HG03139 (cell line): ENCODE measurements around the gene DELE1.
A peak's percentile ranks its signal among the peaks of the same experiment; 100 is the strongest.

Experiments
- ATAC-seq: cut with Tn5 transposase; IDR thresholded peaks from one replicate; pipeline ENCODE4 v1.9.1; 2021; ENCODE audit not compliant: unreplicated experiment

DELE1 gene

DNA sequence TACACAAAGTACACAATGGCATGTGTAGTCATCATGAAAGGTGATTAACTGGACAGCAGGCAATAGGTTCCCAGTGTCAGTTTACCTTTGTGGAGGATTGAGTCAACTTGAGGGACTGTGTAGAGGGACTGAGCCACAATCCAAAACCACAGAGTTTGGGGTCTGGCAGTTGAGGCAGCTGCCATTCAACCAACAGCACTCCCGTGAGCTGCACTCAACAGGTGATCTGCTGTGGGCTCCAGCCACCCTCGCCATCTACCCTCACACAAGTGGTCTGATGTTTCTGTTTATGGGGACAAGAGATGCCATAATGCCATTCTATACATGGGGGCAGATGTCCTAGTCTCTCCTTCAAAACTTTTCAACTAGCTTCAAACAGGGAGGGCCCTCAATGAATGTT, 2.9 kb upstream of the DELE1 start:
- ATAC-seq: no peak

DNA sequence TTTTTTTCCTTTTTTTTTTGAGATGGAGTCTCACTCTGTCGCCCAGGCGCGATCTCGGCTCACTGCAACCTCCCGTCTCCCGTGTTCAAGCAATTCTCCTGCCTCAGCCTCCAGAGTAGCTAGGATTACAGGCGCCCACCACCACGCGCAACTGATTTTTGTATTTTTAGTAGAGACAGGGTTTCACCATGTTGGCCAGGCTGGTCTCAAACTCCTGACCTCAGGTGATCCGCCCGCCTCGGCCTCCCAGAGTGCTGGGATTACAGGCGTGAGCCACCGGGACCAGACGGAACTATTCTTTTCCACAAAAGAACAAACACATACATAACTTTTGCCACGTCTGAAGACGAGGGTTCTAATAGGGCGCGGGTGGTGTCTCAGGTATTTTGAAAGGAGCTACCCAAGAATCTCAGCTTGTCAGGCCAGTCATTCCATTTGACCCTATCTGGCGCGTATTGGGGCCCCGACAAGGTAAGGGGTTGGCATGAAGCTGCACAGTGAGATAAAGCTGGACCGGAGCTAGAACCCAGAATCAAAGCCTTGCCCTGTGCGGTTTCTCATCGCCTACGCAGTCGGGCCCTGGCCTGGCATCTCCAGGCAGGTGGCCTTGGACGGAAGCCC, 734 bp upstream of the DELE1 start:
- peak; percentile 2 for ATAC-seq

DNA sequence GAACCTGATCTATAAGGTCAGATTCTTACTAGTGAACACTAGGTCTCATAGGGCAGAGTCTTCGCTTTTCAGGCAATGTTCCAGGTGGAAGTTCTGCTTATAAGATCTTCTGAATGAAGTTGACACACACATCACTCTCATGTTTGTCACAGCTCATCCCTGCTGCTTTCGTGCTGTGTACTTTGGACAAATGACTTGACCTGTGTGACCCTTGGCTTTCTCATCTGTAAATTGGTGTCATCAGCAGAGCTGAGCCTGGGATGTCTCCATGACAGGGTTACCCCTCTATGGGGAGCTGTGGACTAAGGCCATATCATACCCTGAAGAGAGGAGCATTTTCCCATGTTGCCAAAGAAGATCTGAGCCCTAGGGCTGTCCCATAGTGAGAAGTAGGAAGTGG, 2.8 kb downstream of the DELE1 start:
- no peak for ATAC-seq

DNA sequence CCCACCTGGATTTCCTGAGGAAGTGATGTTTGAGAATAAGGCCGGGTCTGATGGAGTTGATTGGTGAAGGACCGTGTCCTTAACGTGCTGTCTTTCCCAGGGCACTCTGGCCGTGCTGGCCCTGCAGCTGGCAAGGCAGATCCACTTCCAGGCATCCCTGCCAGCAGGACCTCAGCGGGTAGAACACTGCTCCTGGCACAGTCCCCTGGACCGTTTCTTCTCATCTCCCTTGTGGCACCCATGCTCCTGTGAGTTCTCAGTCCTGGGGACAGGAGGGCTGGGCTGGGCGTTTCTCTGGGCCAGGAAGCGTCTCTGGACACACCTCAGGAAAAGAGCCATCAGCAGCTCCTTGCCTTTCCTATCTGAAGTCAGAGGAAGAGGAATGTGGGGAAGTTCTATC, 4.4 kb downstream of the DELE1 start:
- ATAC-seq: no peak

DNA sequence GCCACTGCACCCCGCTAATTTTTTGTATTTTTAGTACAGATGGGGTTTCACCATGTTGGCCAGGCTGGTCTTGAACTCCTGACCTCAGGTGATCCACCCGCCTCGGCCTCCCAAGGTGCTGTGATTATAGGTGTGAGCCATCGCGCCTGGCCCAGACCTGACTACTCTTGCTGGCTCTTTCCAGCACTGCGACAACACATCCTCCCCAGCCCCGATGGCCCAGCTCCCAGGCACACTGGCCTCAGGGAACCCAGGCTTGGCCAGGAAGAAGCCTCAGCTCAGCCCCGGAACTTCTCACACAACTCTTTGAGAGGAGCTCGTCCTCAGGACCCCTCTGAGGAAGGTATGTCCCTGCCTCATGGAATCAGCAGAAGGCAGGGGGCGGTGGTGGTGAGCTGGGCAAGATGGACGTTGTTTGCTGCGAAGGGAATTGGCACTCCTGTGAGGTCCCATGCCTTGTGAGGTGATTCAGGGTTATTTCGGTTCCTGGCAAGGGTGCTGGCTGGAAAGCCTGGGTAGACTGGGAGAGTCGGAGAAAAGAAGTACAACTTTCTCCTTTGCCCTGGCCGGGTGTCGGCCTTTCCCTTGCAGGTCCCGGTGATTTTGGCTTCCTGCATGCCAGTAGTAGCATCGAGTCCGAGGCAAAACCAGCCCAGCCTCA, 5.9 kb downstream of the DELE1 start:
- ATAC-seq: no peak

DNA sequence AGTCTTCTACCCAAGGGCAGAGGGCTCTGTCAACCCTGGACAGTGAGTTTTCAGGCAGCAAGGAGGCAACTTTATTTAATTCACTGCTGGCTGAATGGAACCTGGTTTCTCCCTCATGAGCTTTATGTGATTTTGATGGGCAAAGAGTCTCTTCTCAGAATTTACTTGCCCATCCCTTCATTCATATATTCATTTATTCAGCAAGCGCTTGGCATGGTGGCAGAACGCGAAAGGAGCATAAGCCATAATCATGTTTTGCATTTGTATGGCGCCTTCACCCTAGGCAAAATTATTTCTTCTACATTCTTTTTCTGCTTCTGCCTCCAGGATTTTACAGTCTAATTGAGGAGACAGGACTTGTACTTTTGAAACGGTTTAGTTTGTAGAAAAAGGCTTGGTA, 8.0 kb downstream of the DELE1 start:
- ATAC-seq: no peak

DNA sequence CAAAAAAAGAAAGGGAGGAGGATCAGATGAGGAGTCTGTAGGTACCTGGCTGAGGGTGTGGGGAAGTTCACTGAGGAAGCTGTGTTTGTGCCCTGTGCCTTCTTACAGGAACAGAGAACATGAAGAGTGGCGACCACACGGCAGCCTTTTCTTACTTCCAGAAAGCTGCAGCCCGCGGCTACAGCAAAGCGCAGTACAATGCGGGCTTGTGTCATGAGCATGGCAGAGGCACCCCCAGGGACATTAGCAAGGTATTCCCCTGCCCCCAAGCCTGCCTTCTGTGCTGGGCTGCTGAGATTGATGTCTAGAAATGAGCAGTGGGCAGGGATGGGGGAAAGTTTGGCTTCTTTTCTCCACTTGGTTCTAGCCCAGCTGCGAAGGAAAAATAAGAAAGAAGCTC, 9.5 kb downstream of the DELE1 start:
- ATAC-seq: no peak

DNA sequence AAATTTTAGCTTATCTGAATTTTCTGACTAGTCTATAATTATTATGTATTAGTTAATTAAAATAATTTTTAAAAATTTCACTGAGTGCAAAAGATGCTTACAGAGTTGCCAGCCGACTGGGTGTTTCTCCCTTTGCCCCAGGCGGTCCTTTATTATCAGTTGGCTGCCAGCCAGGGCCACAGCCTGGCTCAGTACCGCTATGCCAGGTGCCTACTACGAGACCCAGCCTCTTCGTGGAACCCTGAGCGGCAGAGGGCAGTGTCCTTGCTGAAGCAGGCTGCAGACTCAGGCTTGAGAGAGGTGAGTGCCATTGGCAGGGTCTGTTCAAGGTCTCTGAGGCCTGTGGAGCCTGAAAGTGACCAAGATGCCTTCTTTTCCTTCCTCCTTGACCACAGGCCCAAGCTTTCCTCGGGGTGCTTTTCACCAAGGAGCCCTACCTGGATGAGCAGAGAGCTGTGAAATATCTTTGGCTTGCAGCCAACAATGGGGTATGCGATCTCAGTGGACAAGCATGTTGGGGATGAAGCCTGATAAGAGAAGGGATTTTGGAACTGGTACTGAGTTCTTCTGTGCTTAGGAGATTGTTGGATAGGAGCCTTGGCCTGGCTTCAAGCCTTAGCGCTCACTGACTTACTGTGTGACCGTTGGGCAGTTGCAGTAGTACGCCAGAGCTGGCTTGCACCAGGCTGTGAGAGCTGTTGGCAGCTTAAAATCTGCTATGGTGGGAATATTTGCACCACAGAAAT, 10.6 kb downstream of the DELE1 start:
- no peak for ATAC-seq

DNA sequence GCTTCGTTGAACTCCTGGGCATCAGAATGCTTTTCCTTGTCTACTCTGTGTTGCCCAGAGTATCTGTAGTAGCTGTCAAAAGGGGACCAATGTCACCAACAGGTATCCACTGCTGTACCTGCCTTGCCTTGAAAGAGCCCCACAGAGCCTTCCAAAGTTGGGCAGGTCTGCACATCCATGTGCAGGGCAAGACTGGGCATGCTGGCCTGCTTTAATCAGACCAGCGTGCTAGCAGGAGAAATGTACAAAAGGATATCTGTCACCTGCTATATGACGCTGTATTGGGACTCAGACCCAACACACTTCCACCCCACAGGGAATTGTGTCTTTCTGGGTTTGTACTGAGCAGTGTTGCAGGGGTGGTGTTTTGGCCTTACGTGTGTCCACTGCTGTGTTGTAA, 11.9 kb downstream of the DELE1 start:
- no peak for ATAC-seq

DNA sequence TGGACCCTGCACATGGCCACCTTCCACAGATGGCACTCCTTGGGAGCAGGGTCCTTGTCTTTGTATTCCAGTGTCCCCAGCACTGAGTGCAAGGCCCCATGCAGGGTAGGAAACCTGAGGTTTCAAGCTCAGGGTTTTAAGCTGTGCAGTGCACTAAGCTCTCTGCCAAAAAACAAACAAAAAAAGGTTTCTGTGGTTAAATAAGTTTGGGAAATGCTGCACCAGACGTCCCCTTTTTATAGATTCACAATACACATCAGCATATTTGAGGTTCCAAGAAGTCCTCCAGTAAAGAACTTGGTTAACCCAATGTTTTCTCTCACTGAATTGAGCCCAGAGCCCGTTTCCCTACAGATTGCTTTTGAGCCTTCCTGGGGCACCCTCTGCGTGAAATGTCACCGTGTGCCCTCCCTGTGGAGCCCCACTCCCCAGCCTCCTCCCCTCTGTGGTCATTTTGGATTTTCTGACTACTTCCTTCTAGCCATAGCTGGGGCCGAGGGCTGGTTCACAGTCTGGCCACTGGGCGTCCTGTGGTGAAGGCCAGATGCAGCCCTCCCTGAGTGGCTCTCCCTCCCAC, 17.1 kb downstream of the DELE1 start:
- ATAC-seq: no peak

DNA sequence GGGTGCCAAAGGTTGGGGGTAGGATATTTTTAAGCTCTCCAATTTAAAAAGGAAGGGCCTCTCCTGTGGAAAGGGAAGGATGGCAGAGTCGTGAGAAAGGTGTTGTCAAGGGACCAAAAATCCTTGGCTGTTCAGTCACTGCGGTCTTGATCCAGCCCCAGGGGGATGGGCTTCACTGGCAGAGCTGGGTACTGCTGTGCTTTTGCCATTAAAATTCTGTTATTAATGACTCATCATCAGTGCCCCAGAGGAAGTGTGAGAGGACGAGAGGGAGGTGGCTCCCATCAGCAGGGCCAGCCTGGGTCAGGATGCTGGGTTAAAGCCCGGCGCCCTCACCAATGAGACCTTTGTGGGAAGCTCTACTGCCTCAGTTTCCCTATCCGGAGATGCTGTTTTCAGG, 17.6 kb downstream of the DELE1 start:
- ATAC-seq: no peak

DNA sequence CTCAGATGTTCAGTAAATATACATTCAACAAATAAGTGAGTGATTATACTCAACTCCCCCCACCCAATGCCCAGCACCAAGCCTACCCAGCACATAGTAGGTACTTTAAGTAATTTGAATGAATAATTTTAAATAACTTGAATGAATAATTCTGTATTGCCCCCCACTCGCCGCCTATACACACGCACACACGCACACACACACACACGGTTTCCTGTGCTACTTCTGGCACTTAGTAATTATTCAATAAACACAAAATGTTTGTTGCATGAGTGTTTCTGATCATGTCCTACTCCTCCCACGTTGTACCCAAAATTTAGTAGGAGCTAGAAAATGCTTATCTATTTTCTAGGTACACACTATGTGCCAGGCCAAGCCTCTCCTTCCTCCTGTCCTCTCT, 18.1 kb downstream of the DELE1 start:
- ATAC-seq: no peak

DNA sequence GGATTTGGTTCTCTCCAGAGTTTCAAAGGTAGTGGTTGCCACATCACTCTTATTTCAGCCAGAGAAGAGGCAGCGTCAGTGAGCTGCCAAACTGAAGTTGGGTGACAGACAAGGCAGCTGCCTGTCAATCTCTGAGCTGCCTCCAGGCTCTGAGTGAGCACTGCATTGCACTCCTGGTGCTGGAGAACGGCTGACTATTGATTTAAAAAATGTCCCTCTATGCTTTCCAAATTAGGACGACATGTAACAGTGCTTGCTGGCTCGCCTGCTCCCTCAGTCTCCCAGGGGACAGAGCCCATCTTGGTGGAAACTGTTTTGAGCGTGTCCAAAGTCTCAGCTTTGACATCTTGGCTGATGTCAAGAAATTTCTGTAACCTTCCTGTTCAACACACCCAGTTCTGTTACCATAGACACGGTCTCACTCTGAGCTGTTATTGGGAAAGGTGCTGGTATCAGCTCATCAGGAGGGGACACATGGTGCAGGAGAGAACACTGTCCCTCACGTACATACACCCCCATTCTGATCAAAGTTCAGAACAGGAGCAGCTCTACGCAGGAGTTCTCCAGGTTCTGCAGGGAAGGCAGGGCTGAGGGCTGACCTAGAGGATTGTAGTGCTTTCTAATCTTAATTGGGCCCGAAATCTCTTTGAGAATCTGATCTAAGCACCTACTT, 18.6 kb downstream of the DELE1 start:
- no peak for ATAC-seq

DNA sequence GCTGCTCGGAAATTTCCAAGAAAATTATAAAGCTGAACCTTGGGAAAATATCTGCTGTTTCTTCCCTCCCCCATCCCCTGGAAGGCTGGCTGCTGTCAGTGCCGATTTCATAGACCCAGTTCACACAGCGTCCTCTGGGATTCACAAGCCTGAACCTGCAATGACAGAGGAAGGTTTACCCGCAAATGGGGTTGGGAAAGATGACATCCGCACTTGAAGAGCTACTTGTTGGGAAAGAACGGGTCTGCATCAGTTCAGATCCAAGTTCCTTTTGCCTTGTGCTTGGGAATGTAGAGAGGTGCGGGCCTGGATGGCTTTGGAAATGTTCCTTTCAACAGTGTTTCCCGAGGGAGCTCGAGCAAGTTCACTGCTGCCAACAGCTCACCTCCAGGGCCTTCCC, 20.4 kb downstream of the DELE1 start:
- no peak for ATAC-seq

DNA sequence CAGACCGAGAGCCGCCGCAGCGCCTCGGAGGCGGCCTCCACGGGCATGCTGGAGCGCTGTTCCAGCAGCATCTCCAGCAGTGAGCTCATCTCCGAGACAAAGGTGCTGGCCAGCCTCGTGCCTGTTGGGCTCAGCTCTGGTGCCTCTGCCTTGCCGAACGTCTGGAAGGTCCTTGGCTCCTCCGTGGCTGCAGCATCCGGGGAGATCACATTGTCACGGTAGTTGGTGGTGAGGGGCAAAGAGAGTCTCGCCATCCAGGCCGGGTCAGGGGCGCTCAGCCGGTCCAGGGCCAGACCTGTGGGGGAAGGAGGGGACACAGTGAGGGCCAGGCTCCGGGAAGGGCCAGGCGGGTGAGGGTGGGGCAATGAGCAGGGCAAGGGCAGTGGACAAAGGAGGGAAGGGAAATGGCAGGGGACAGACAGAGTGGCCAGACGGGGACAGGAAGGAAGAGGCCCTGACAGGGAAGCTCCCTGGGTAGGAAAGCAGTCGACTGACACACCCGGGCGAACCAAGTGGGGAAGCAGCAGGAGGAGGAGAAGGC, 21.9 kb downstream of the DELE1 start:
- no peak for ATAC-seq

DNA sequence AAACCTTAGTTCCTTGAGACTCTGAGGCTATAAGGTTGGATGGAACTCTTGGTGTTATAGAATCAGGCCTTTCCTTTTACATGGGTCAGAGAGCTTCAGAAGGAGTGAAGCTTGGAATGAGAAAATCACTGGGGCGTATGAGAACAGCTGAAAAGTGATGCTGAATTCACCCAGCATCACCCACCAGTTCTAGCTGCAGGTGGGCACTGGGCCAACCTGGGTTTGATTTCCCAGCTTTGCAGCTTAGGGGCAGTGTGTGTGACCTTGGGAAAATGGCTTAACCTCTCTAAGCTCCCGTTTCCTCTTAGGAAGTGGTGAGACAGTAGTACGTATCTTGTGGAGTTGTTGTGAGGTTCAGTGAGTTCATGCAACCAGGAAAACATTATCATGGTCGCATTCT, 23.6 kb downstream of the DELE1 start:
- ATAC-seq: no peak

DNA sequence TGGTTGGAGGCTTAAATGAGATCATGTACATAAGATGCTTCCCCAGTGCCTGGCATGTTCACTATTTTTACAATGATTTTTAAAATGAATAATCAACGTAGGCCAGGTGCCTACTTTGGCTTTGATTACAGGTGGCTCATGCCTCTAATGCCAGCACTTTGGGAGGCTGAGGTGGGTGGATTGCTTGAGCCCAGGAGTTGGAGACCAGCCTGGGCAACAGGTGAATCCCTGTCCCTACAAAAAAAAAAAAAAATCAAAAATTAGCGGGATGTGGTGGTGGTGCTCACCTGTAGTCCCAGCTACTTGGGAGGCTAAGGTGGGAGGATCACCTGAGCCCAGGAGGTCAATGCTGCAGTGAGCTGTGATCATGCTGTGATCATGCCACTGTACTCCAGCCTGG, 25.1 kb downstream of the DELE1 start:
- no peak for ATAC-seq

DNA sequence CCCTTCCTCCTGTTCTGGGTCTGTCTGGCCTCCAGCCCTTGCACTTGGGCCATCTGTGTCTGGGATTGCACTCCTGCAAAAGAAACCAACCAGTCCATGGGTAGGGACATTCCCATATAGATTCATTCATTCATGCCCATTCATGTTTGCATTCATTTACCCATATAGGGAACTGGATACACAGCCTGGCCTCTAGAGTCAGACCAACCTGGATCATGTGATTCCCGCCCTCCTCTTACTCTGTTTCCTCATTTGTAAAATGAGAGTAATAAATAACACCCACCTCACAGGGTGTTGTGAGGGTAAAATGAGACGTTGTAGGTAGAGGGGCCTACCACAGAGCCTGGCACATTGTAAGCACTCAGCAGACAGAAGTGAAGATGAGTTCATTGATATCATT, 25.8 kb downstream of the DELE1 start:
- no peak for ATAC-seq

DNA sequence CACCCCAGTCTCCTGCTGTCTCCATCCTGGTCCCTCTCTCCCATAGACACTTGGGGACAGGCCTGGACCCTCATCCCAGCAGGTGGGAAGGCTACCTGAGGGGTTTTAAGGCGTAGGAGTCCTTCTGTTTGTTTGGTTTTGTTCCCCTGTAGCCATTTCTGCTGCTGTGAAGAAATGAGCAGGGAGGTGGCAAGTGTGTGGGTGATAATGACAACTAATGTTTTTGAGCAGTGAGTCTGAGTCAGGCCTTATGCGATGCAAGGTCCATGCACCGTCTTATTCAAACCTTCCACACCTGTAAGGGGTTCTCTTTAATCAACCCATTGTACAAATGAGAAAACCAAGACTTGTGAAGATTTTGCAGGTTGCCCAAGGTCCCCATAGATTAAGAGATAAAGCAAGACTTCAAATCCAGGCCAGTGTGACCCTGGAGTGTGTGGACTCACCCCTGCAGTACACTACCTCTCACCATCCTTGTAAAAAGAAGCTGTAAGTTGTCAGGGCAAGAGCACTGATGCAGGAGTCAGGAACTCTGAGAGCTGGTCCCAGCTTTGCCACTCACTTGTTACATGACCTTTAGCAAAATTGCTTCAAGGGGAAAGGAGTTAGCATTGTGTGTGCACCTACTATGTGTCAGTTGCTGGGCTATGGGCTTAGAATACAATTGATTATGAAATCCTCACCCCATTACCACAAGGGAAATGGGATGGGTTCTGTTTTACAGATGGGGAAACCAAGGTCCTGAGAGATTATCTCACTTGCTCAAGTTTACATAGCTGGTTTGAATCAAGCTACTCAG, 26.7 kb downstream of the DELE1 start:
- no peak for ATAC-seq

DNA sequence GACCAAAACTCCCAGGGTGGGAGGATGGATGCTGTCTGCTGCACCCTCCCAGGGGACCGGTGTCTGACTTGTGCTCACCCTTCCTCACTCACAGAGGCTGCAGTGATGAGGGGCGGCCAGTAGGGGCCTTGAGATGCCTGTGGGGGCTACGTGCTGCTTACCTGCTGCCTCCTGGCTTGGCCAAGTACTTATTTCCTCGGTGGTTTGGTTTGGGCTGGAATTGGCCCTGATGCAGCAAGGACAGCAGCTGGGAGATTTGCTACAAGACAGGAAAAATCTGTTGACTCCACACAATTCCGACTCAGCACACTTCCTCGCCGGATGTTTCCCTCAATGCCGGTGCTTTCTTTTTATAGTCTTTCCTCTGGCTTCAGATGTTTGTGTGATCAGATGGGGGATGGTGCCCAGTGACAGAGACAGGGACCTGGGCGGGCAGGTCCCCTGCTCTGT, 27.7 kb downstream of the DELE1 start:
- peak; percentile 86 for ATAC-seq
